ENCODE data around the gene DRC1.

The DRC1 gene

GRCh38 chr2:26487192-26487591 lies 85.5 kb downstream of the DRC1 start:
- Histone ChIP-seq H3K9me3 (ENCODE audit: severe bottlenecking) (no peaks in the 10 kb centered on the region), H3K27me3 (ENCODE audit: insufficient read depth, low read depth, severe bottlenecking) (no peaks in the 10 kb centered on the region), H3K4me3 (ENCODE audit: low read depth, low read length) (no peak overlapping the region), H3K27ac (no peak overlapping the region), H3K36me3 (no peaks in the 10 kb centered on the region)
- TF ChIP-seq CTCF (IDR thresholded peaks at IDR 0.05; ENCODE audit: low read depth, low read length): no peak
- no peak for DNase-seq

GRCh38 chr2:26488463-26489212 lies 86.9 kb downstream of the DRC1 start:
- Histone ChIP-seq H3K9me3 (ENCODE audit: severe bottlenecking) (no peaks in the 10 kb centered on the region), H3K27ac (no peak overlapping the region), H3K27me3 (ENCODE audit: insufficient read depth, low read depth, severe bottlenecking) (no peaks in the 10 kb centered on the region), H3K36me3 (no peaks in the 10 kb centered on the region), H3K4me3 (ENCODE audit: low read depth, low read length) (no peak overlapping the region)
- no peak for DNase-seq
- TF ChIP-seq CTCF (IDR thresholded peaks at IDR 0.05; ENCODE audit: low read depth, low read length): no peak

- Histone ChIP-seq H3K9me3 (ENCODE audit: severe bottlenecking) (no peaks in the 10 kb centered on the region), H3K4me3 (ENCODE audit: low read depth, low read length) (no peak overlapping the region), H3K36me3 (no peaks in the 10 kb centered on the region), H3K27me3 (ENCODE audit: insufficient read depth, low read depth, severe bottlenecking) (no peaks in the 10 kb centered on the region), H3K27ac (no peak overlapping the region; the same call in 1 of the 2 replicates)
- no peak for DNase-seq
- no peak for TF ChIP-seq CTCF (IDR thresholded peaks at IDR 0.05; ENCODE audit: low read depth, low read length)
Observed at GRCh38 chr2:26489213-26489850, 87.6 kb downstream of the DRC1 start.

- H3K27ac ChIP-seq: no peak overlapping the region
Observed at GRCh38 chr2:26491563-26492167, 89.9 kb downstream of the DRC1 start.

GRCh38 chr2:26492749-26493515 lies 91.2 kb downstream of the DRC1 start:
- no peak for TF ChIP-seq CTCF (IDR thresholded peaks at IDR 0.05; ENCODE audit: low read depth, low read length)
- Histone ChIP-seq H3K27me3 (ENCODE audit: insufficient read depth, low read depth, severe bottlenecking) (no peaks in the 10 kb centered on the region), H3K36me3 (no peaks in the 10 kb centered on the region), H3K4me3 (ENCODE audit: low read depth, low read length) (no peak overlapping the region), H3K27ac (no peak overlapping the region), H3K9me3 (ENCODE audit: severe bottlenecking) (no peaks in the 10 kb centered on the region)
- DNase-seq: no peak

More at GRCh38 chr2:26491563-26492167, 89.9 kb downstream of the DRC1 start:
- Histone ChIP-seq H3K27me3 (ENCODE audit: insufficient read depth, low read depth, severe bottlenecking) (no peaks in the 10 kb centered on the region), H3K4me3 (ENCODE audit: low read depth, low read length) (no peak overlapping the region), H3K9me3 (ENCODE audit: severe bottlenecking) (no peaks in the 10 kb centered on the region), H3K36me3 (no peaks in the 10 kb centered on the region)
- no peak for DNase-seq
- TF ChIP-seq CTCF (IDR thresholded peaks at IDR 0.05; ENCODE audit: low read depth, low read length): no peak
